Ishikawa (cell line): Measurements from ENCODE around the gene GHSR.

ENCODE experiments used
- EP300 ChIP-seq: IDR thresholded peaks from 2 replicates; pipeline ENCODE4 v1.6.1; 2012; ENCODE audit warnings: borderline replicate concordance
- FOXM1 ChIP-seq: IDR thresholded peaks from 2 replicates; pipeline ENCODE4 v1.6.1; 2012; ENCODE audit warnings: low read depth, borderline replicate concordance
- NFIC ChIP-seq: IDR thresholded peaks from 2 replicates; pipeline ENCODE4 v1.6.1; 2012
- TAF1 ChIP-seq: IDR thresholded peaks from 2 replicates; pipeline ENCODE4 v1.6.1; 2012; ENCODE audit warnings: low read depth, mild to moderate bottlenecking
- TEAD4 ChIP-seq: IDR thresholded peaks from 2 replicates; pipeline ENCODE4 v1.6.1; 2012
- YY1 ChIP-seq: IDR thresholded peaks from 2 replicates; pipeline ENCODE4 v1.6.1; 2012; ENCODE audit warnings: low read depth
- ZBTB7A ChIP-seq: IDR thresholded peaks from 2 replicates; pipeline ENCODE4 v1.6.1; 2012; ENCODE audit warnings: low read depth
- TF ChIP-seq, protein P1 (sequence below): IDR thresholded peaks from 2 replicates; pipeline ENCODE4 v1.6.1; 2012
- TF ChIP-seq, protein P2 (sequence below): IDR thresholded peaks from 2 replicates; pipeline ENCODE4 v1.6.1; 2012; ENCODE audit warnings: low read depth, mild to moderate bottlenecking

DNA sequence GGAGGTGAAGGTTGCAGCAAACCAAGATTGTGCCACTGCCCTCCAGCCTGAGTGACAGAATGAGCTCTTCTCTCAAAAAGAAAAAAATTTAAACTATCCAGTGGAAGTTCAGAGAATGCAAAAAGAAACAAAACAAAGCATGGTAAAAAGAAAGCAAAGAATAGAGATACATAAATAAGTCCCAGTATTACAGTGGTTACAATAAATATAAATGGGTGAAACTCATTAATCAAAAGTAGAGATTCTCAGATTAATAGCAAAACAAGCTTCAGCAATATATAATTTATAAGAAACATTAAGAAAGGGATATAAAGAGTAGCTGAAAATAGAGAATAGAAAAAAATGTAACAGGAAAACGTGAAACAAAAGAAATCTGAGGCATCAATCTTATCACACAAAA lies 23.6 kb upstream of the GHSR start:
- TF ChIP-seq, protein P1, sequence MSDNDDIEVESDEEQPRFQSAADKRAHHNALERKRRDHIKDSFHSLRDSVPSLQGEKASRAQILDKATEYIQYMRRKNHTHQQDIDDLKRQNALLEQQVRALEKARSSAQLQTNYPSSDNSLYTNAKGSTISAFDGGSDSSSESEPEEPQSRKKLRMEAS = no peak
- TF ChIP-seq FOXM1 (no peak), YY1 (no peak), EP300 (no peak), NFIC (no peak), TEAD4 (no peak), TAF1 (no peak), ZBTB7A (no peak)
- TF ChIP-seq, protein P2, sequence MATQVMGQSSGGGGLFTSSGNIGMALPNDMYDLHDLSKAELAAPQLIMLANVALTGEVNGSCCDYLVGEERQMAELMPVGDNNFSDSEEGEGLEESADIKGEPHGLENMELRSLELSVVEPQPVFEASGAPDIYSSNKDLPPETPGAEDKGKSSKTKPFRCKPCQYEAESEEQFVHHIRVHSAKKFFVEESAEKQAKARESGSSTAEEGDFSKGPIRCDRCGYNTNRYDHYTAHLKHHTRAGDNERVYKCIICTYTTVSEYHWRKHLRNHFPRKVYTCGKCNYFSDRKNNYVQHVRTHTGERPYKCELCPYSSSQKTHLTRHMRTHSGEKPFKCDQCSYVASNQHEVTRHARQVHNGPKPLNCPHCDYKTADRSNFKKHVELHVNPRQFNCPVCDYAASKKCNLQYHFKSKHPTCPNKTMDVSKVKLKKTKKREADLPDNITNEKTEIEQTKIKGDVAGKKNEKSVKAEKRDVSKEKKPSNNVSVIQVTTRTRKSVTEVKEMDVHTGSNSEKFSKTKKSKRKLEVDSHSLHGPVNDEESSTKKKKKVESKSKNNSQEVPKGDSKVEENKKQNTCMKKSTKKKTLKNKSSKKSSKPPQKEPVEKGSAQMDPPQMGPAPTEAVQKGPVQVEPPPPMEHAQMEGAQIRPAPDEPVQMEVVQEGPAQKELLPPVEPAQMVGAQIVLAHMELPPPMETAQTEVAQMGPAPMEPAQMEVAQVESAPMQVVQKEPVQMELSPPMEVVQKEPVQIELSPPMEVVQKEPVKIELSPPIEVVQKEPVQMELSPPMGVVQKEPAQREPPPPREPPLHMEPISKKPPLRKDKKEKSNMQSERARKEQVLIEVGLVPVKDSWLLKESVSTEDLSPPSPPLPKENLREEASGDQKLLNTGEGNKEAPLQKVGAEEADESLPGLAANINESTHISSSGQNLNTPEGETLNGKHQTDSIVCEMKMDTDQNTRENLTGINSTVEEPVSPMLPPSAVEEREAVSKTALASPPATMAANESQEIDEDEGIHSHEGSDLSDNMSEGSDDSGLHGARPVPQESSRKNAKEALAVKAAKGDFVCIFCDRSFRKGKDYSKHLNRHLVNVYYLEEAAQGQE = no peak
